Activated CD8-positive, alpha-beta memory T cell treated with anti-CD3 and anti-CD28 coated beads, Interleukin-2, amount 50 U/mL, for 48 hours (primary cell): ENCODE results near the gene TMC5.

Experiments used
- DNase-seq: peaks from one replicate; pipeline ENCODE4 v3.0.0-alpha.2; 2020

TMC5 gene

GRCh38 chr16:19548144-19548543, 130.5 kb downstream of the TMC5 start:
- DNase-seq: no peak
